ENCODE measurements around the gene NCF4.

- TF ChIP-seq POLR2A (IDR thresholded peaks at IDR 0.05; ENCODE audit: low read length) (no peak), RNF2 (IDR thresholded peaks at IDR 0.05; ENCODE audit: borderline replicate concordance, low read depth) (no peak), HDAC2 (IDR thresholded peaks at IDR 0.05) (no peak), RFX5 (IDR thresholded peaks at IDR 0.05) (no peak), USF2 (IDR thresholded peaks at IDR 0.05) (no peak), EP300 (IDR thresholded peaks at IDR 0.05) (no peak)
- TF ChIP-seq, protein P1, sequence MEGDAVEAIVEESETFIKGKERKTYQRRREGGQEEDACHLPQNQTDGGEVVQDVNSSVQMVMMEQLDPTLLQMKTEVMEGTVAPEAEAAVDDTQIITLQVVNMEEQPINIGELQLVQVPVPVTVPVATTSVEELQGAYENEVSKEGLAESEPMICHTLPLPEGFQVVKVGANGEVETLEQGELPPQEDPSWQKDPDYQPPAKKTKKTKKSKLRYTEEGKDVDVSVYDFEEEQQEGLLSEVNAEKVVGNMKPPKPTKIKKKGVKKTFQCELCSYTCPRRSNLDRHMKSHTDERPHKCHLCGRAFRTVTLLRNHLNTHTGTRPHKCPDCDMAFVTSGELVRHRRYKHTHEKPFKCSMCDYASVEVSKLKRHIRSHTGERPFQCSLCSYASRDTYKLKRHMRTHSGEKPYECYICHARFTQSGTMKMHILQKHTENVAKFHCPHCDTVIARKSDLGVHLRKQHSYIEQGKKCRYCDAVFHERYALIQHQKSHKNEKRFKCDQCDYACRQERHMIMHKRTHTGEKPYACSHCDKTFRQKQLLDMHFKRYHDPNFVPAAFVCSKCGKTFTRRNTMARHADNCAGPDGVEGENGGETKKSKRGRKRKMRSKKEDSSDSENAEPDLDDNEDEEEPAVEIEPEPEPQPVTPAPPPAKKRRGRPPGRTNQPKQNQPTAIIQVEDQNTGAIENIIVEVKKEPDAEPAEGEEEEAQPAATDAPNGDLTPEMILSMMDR (IDR thresholded peaks at IDR 0.05) = no peak
Measured at GRCh38 chr22:36914390-36914752, 53.6 kb downstream of the NCF4 start.
